ENCODE measurements around the gene DIO3.

The DIO3 gene

GRCh38 chr14:101579372-101580080 lies 18.2 kb downstream of the DIO3 start:
- no peak overlapping the region for H3K4me3 Mint-ChIP-seq
- no peak for DNase-seq (ENCODE audit: low spot score in 2 of 2)
- ATAC-seq: no peak
- no peaks in the 10 kb centered on the region for H3K36me3 Mint-ChIP-seq
- no peaks in the 10 kb centered on the region for H3K9me3 Mint-ChIP-seq
- H3K27ac Mint-ChIP-seq: no peak overlapping the region
- H3K4me1 Mint-ChIP-seq: no peaks in the 10 kb centered on the region

DNA sequence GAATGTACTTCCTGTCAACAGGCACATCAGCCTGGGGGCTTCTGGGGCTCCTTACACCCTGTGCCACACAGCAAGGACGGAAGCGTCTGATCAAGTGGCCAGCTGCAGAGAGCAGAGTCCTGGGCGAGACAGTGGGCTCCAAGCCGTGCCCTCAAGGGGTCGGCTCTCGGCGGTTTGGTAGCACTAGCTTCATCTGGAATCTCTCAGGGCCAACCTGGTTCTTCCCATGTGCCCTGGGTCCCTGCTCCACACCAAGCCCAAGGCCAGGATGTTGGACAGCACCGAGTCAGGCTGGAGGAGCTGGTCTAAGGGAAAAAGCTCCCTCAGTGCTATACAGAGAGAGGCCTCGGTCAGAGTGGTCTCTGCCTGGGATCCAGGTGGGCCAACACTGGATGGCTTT lies 20.5 kb downstream of the DIO3 start:
- no peak overlapping the region for H3K4me3 Mint-ChIP-seq
- ATAC-seq: no peak
- no peak for DNase-seq (ENCODE audit: low spot score in 2 of 2)
- H3K36me3 Mint-ChIP-seq: no peaks in the 10 kb centered on the region
- H3K27ac Mint-ChIP-seq: no peak overlapping the region
- H3K9me3 Mint-ChIP-seq: no peaks in the 10 kb centered on the region
- H3K4me1 Mint-ChIP-seq: no peaks in the 10 kb centered on the region

GRCh38 chr14:101582294-101582693 lies 21.0 kb downstream of the DIO3 start:
- Mint-ChIP-seq H3K9me3 (no peaks in the 10 kb centered on the region), H3K36me3 (no peaks in the 10 kb centered on the region), H3K4me1 (no peaks in the 10 kb centered on the region), H3K27ac (no peak overlapping the region), H3K4me3 (no peak overlapping the region)
- DNase-seq (ENCODE audit: low spot score in 2 of 2): no peak
- no peak for ATAC-seq

GRCh38 chr14:101583006-101583714 lies 21.9 kb downstream of the DIO3 start:
- no peak overlapping the region for H3K4me3 Mint-ChIP-seq
- H3K9me3 Mint-ChIP-seq: no peaks in the 10 kb centered on the region
- DNase-seq (ENCODE audit: low spot score in 2 of 2) (no peak), ATAC-seq (no peak)
- no peak overlapping the region for H3K27ac Mint-ChIP-seq
- no peaks in the 10 kb centered on the region for H3K36me3 Mint-ChIP-seq
- H3K4me1 Mint-ChIP-seq: no peaks in the 10 kb centered on the region

DNA sequence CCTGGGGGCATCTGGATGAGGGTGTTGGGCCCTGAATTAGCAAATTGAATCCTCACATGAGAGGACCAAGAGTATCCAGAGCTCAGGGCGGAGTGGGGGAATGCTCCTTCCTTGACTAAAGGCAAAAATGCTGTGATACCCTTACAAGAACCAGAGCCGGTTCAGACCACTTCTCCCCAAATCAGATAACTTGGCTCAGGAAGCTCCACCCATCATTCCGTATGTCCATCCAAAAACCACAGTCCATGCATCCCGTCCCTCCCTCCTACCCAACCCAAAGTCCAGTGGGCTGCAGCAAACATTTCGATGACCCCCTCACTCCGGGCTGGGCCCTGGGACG lies 22.4 kb downstream of the DIO3 start:
- Mint-ChIP-seq H3K4me1 (no peaks in the 10 kb centered on the region), H3K36me3 (no peaks in the 10 kb centered on the region), H3K9me3 (no peaks in the 10 kb centered on the region), H3K27ac (no peak overlapping the region), H3K4me3 (no peak overlapping the region)
- ATAC-seq (no peak), DNase-seq (ENCODE audit: low spot score in 2 of 2) (no peak)

- Mint-ChIP-seq H3K9me3 (no peaks in the 10 kb centered on the region), H3K27ac (no peak overlapping the region), H3K4me3 (no peak overlapping the region), H3K36me3 (no peaks in the 10 kb centered on the region), H3K4me1 (no peaks in the 10 kb centered on the region)
- no peak for ATAC-seq
- no peak for DNase-seq (ENCODE audit: low spot score in 2 of 2)
Measured at GRCh38 chr14:101584055-101584859, 23.0 kb downstream of the DIO3 start.

GRCh38 chr14:101585211-101585610 lies 23.9 kb downstream of the DIO3 start:
- Mint-ChIP-seq H3K4me3 (no peak overlapping the region), H3K27ac (no peak overlapping the region), H3K9me3 (no peaks in the 10 kb centered on the region), H3K36me3 (no peaks in the 10 kb centered on the region), H3K4me1 (no peaks in the 10 kb centered on the region)
- ATAC-seq (no peak), DNase-seq (ENCODE audit: low spot score in 2 of 2) (no peak)

- no peak for DNase-seq (ENCODE audit: low spot score in 2 of 2)
- H3K27ac Mint-ChIP-seq: no peak overlapping the region
- no peak for ATAC-seq
- H3K36me3 Mint-ChIP-seq: no peaks in the 10 kb centered on the region
- H3K9me3 Mint-ChIP-seq: no peaks in the 10 kb centered on the region
- no peak overlapping the region for H3K4me3 Mint-ChIP-seq
- no peaks in the 10 kb centered on the region for H3K4me1 Mint-ChIP-seq
Measured at GRCh38 chr14:101586531-101587430, 25.5 kb downstream of the DIO3 start.

GRCh38 chr14:101587441-101587911 lies 26.2 kb downstream of the DIO3 start:
- no peaks in the 10 kb centered on the region for H3K36me3 Mint-ChIP-seq
- no peaks in the 10 kb centered on the region for H3K4me1 Mint-ChIP-seq
- H3K9me3 Mint-ChIP-seq: no peaks in the 10 kb centered on the region
- no peak overlapping the region for H3K27ac Mint-ChIP-seq
- ATAC-seq (no peak), DNase-seq (ENCODE audit: low spot score in 2 of 2) (no peak)
- no peak overlapping the region for H3K4me3 Mint-ChIP-seq

GRCh38 chr14:101588286-101588975 lies 27.1 kb downstream of the DIO3 start:
- Mint-ChIP-seq H3K36me3 (no peaks in the 10 kb centered on the region), H3K4me1 (no peaks in the 10 kb centered on the region), H3K27ac (no peak overlapping the region), H3K9me3 (no peaks in the 10 kb centered on the region), H3K4me3 (no peak overlapping the region)
- ATAC-seq (no peak), DNase-seq (ENCODE audit: low spot score in 2 of 2) (no peak)

- Mint-ChIP-seq H3K9me3 (no peaks in the 10 kb centered on the region), H3K36me3 (no peaks in the 10 kb centered on the region), H3K4me3 (no peak overlapping the region), H3K4me1 (no peaks in the 10 kb centered on the region), H3K27ac (no peak overlapping the region)
- no peak for DNase-seq (ENCODE audit: low spot score in 2 of 2)
- ATAC-seq: no peak
Measured at GRCh38 chr14:101588990-101589389, 27.7 kb downstream of the DIO3 start.

- no peak overlapping the region for H3K4me3 Mint-ChIP-seq
- no peaks in the 10 kb centered on the region for H3K9me3 Mint-ChIP-seq
- no peak overlapping the region for H3K27ac Mint-ChIP-seq
- no peak for DNase-seq (ENCODE audit: low spot score in 2 of 2)
- no peaks in the 10 kb centered on the region for H3K4me1 Mint-ChIP-seq
- H3K36me3 Mint-ChIP-seq: no peaks in the 10 kb centered on the region
- ATAC-seq: no peak
Measured at GRCh38 chr14:101589486-101590015, 28.3 kb downstream of the DIO3 start.

DNA sequence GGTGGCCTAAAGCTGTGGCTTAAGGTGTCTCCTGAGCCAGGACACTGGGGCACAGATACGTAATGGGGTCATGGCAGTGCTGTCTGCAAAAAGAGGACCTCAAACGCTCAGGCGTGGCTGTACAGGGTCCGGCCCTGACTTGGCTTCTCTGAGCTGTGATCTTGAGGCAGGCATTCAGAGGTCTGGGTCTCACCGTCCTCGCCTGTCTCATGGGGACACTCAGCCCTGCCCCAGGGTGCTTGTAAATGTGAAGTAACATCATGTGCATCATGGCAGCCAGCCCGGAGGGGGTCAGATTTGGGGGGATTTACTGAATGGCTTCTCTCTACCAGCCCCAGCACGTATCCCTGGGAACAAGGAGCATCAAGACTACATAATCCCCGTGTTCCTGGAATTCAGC lies 28.8 kb downstream of the DIO3 start:
- Mint-ChIP-seq H3K9me3 (no peaks in the 10 kb centered on the region), H3K4me3 (no peak overlapping the region), H3K36me3 (no peaks in the 10 kb centered on the region), H3K27ac (no peak overlapping the region), H3K4me1 (no peaks in the 10 kb centered on the region)
- DNase-seq (ENCODE audit: low spot score in 2 of 2): no peak
- ATAC-seq: no peak

GRCh38 chr14:101590616-101591015 lies 29.3 kb downstream of the DIO3 start:
- peaks cover 5% of the 10 kb centered on the region for H3K4me1 Mint-ChIP-seq
- H3K27ac Mint-ChIP-seq: no peak overlapping the region
- H3K4me3 Mint-ChIP-seq: no peak overlapping the region
- DNase-seq (ENCODE audit: low spot score in 2 of 2) (no peak), ATAC-seq (no peak)
- H3K9me3 Mint-ChIP-seq: no peaks in the 10 kb centered on the region
- no peaks in the 10 kb centered on the region for H3K36me3 Mint-ChIP-seq
